VCaP (cell line): ENCODE results near the gene SEC24A.
A peak's percentile ranks its signal among the peaks of the same experiment; 100 is the strongest.
"Not testable (repeated sequence)": the region's sequence is repeated elsewhere in the genome, so short reads cannot be mapped to it uniquely, and the experiment has no call there.

Experiments used
- H3K27ac ChIP-seq: fragments of 450-650 bp; 2 replicates; pipeline ENCODE4 v1.5.1; 2017
- TF ChIP-seq, protein P1 (sequence below): fragments of 450-650 bp; conservative IDR thresholded peaks from 2 replicates; pipeline ENCODE4 v1.5.1; 2017; ENCODE audit warnings: mild to moderate bottlenecking, moderate library complexity

Gene SEC24A

DNA sequence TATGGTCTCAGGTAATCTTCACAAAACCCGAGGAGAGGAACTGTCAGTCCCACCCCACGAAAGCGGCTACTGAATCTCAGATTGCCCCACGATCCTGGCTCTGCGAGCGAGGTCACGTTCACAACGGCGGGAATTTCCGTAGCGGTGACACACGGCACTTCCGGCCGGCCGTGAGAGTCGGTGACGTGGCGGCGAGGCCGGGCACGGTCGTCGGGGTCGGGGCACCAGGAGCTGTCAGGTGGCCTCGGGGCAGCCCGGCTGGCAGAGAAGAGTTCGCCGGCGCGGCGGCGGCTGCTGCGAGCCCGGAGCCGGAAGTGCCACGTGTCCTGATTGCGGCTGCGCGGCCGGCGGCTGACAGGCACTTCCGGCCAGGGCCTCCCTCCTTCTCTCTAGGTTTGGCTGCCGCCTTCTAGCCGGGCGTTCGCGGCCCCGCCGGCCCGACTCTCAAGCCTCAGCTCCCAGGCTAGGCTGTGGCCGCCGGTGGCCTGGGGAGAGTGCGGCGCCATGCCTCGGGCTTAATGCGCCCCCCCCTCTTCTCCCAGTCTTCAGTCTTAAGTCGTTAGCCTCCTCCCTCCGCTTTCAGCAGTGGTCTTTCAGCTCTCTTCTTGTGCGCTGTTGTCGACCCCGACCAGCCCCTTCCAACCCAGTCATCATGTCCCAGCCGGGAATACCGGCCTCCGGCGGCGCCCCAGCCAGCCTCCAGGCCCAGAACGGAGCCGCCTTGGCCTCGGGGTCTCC, at the start of gene SEC24A:
Gene SEC24A, plus strand, starts transcription at position 361 of the 738 bp plus-strand sequence. Its CDS starts 292 bp downstream, at position 653.
- TF ChIP-seq, protein P1, sequence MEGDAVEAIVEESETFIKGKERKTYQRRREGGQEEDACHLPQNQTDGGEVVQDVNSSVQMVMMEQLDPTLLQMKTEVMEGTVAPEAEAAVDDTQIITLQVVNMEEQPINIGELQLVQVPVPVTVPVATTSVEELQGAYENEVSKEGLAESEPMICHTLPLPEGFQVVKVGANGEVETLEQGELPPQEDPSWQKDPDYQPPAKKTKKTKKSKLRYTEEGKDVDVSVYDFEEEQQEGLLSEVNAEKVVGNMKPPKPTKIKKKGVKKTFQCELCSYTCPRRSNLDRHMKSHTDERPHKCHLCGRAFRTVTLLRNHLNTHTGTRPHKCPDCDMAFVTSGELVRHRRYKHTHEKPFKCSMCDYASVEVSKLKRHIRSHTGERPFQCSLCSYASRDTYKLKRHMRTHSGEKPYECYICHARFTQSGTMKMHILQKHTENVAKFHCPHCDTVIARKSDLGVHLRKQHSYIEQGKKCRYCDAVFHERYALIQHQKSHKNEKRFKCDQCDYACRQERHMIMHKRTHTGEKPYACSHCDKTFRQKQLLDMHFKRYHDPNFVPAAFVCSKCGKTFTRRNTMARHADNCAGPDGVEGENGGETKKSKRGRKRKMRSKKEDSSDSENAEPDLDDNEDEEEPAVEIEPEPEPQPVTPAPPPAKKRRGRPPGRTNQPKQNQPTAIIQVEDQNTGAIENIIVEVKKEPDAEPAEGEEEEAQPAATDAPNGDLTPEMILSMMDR, result no peak
- H3K27ac ChIP-seq, result peak within 1 kb of the TSS; percentile 91

DNA sequence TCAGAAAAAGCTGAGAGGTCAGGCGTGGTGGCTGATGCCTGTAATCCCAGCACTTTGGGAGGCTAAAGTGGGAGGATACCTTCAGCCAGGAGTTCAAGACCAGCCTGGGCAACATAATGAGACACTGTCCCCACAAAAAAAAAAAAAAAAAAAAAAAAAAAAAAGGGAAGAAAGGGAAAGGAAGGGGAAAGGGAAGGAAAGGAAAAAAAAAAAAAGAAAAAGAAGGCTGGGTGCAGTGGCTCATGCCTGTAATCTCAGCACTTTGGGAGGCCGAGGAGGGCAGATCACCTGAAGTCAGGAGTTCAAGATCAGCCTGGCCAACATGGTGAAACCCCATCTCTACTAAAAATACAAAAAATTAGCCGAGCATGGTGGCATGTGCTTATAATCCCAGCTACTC, 48.8 kb upstream of the SEC24A start:
- H3K27ac ChIP-seq, result not testable (repeated sequence)

DNA sequence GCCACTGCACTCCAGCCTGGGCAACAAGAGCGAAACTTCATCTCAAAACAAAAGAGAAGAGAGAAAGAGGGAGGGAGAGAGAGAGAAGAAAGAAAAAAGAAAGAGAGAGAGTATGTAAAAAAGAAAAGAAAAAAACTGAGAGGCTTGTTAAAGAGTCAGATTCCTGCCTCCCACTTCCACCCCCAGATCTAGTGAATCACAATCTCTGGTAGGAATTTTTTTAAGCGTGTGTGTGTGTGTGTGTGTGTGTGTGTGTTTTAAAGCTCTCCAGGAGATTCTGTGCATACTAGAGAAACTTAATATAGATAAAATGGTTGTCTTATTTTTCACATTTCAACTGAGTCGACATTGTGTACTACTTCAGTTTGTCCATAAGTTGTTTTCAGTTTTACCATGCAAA, 48.0 kb upstream of the SEC24A start:
- no peak overlapping the region for H3K27ac ChIP-seq
- TF ChIP-seq, protein P1, result no peak

DNA sequence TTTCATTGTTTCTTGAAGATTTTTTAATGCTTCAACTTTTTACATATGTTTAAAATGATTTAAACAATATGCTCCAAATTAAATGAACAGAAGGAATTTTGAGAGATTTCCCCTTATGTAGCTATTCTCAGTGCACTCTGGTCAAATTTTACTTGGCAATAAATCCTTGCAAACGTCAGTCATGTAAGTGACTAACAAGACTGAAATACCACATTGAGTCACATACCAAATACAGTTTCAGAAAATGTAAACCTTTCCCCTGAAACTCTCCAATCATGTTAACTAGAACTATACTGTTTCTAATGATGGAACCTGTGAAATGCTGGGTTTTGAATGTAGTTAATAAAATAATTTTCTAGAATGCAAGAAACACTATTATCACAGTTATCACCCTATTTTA, 45.5 kb upstream of the SEC24A start:
- TF ChIP-seq, protein P1, result no peak
- H3K27ac ChIP-seq, result no peak overlapping the region

DNA sequence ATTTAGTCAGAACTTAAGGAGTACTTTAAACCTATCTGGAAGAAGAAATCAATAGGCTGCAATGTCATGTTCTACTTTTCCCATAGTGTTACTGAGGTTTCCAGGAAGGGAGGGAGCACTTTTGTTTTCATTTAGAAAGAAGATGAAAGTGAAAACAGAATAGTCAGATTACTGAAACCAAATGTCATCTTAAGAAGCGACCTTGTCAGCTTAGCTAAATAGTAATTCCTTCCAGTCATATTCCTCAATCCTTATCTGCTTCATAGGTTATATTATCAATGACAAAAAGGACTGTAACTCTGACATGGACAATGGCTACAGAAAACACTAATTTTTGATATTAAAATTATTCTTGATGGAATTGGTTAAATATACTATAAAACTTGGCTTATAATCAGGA, 43.7 kb upstream of the SEC24A start:
- no peak overlapping the region for H3K27ac ChIP-seq
- TF ChIP-seq, protein P1, result no peak

DNA sequence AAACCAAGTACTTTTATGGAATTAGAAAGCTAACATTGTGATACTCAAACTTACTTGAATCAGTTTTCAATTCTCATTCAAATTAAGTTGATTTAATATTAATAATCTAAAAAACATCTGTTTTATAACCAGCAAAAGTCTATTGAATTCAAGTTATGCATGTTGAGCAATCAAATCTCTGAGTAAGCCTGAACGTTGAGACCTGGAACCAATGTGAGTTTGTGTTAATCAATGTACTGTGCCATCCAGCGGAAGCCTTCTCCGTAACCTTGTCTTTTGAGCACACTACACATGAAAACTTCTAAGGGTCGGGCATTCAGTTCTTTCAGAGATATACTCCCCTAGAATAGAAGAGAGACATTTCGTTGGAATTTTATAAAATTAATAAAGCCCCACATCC, 41.9 kb upstream of the SEC24A start:
- TF ChIP-seq, protein P1, result no peak
- no peak overlapping the region for H3K27ac ChIP-seq

DNA sequence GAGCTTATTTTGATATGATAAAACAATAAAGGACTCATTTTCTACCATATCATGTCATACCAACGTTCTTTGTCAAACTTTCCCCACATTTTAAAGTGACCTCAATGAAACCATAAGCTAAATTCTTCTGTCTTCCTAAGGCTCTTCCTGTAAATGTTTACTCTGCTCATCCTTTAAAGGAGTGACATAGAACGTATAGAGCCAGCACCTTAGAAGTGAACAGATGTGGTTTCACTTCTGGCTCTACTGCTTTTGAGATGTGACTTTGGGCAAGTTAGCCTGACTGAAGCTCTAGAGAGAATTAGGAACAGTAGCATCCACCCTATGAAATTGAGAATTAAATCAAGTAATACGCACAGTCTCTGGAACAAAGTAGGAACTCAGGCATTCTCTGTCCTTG, 40.0 kb upstream of the SEC24A start:
- TF ChIP-seq, protein P1, result no peak
- H3K27ac ChIP-seq, result no peak overlapping the region

DNA sequence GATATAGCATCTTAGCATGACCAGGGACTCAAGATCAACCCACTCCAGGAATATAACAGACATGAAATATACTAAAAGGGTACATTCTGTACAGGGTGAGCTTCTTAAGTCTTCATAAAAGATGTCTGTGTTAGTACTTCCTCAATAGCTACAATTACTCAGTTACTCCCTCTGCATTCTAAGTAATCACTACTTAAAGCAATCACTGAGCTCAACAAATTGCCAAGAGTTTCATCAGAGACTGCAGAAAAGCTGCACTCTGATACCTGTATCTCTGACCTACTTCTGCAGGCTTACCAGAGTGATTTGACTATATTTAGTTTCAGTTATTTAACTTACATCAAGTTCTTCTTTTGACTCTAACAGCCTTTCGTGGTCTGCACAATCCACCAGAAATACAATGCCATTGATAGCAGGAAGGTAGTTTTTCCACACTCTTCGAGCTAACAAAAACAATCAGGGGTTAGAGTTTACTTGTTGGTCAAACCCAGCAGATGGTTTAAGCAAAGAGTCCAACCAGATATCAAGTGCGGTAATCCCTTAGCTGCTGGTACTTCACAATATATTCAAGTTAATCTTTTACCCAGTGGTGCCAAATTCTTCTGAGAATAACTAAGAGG, 39.2 kb upstream of the SEC24A start:
- H3K27ac ChIP-seq, result no peak overlapping the region
- TF ChIP-seq, protein P1, result no peak
